GM12878 (cell line): ENCODE data around the gene TMEM38B.

Experiments used
- BCL11A ChIP-seq: IDR thresholded peaks from 2 replicates; pipeline ENCODE4 v1.6.1; 2011; ENCODE audit warnings: low read depth, low read length
- CTCF ChIP-seq, 3 experiments: IDR thresholded peaks in 2 of 3; conservative IDR thresholded peaks in 1 of 3; 2 replicates each; pipeline ENCODE4 v1.5.1; 2011; ENCODE audit warnings: low read depth in 3 of 3, low read length in 3 of 3, mild to moderate bottlenecking in 3 of 3, control low read depth in 2 of 3, moderate library complexity in 2 of 3, inconsistent platforms in 1 of 3, mixed read lengths in 1 of 3; ENCODE audit not compliant: control insufficient read depth in 2 of 3, insufficient read depth in 1 of 3; ENCODE audit errors: extremely low read depth in 1 of 3
- FOS ChIP-seq: IDR thresholded peaks from 3 replicates; pipeline ENCODE4 v1.6.1; 2011; ENCODE audit warnings: borderline replicate concordance; ENCODE audit not compliant: insufficient read length; ENCODE audit errors: extremely low read depth
- IRF3 ChIP-seq: fragments of 450-650 bp; IDR thresholded peaks from 2 replicates; pipeline ENCODE4 v1.6.1; 2014; ENCODE audit warnings: mild to moderate bottlenecking
- JUNB ChIP-seq: IDR thresholded peaks from 2 replicates; pipeline ENCODE4 v1.6.1; 2016; ENCODE audit warnings: antibody characterized with exemption, mild to moderate bottlenecking
- POLR2A ChIP-seq: IDR thresholded peaks from 2 replicates; pipeline ENCODE4 v1.6.1; 2011; ENCODE audit warnings: low read depth, mild to moderate bottlenecking, low read length

GRCh38 chr9:105714020-105714331 lies 19.6 kb downstream of the TMEM38B start:
- TF ChIP-seq POLR2A, result no peak
- no peak for TF ChIP-seq CTCF (IDR thresholded peaks at IDR 0.05 in 2 of 3, conservative IDR thresholded peaks at IDR 0.05 in 1 of 3; ENCODE audit: control insufficient read depth in 2 of 3, extremely low read depth in 1 of 3, insufficient read depth in 1 of 3, low read depth in 3 of 3, low read length in 3 of 3)
- TF ChIP-seq JUNB, result no peak
- no peak for TF ChIP-seq IRF3
- TF ChIP-seq BCL11A, result no peak
- no peak for TF ChIP-seq FOS
